Fibroblast of pulmonary artery (primary cell): ENCODE data around the gene FBXO10.

ENCODE experiments used
- DNase-seq: peaks from one replicate; pipeline ENCODE4 v3.0.0-alpha.2; 2010; ENCODE audit warnings: low read depth
- H3K4me3 ChIP-seq: replicated peaks from 2 replicates; pipeline ENCODE4 v1.5.1; 2011; ENCODE audit warnings: low read depth, mild to moderate bottlenecking, control low read depth, low read length, moderate library complexity
- CTCF ChIP-seq: IDR thresholded peaks from 2 replicates; pipeline ENCODE4 v1.5.1; 2011; ENCODE audit warnings: mild to moderate bottlenecking, control low read depth, low read length, inconsistent platforms; ENCODE audit errors: missing control alignments

Gene FBXO10

GRCh38 chr9:37542895-37543294 lies 33.3 kb downstream of the FBXO10 start:
- no peak for TF ChIP-seq CTCF
- no peak for DNase-seq
- no peak overlapping the region for H3K4me3 ChIP-seq

DNA sequence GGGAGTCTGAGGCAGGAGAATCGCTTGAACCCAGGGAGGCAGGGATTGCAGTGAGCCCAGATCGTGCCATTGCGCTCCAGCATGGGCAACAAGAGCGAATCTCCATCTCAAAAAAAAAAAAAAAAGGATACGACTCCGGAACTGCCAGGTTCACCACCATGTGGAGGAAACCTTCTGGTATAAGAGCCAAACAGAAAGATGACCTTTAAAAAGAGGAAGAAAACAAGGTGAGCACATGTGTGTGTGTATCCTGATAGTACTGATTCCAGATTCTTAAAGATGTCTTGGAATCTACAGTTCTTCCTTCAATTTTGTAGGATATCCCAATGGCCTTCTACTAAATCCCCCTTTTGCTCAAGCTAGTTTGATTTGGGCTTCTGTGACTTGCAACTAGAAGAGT lies 33.7 kb downstream of the FBXO10 start:
- TF ChIP-seq CTCF: no peak
- DNase-seq: no peak
- H3K4me3 ChIP-seq: no peak overlapping the region

DNA sequence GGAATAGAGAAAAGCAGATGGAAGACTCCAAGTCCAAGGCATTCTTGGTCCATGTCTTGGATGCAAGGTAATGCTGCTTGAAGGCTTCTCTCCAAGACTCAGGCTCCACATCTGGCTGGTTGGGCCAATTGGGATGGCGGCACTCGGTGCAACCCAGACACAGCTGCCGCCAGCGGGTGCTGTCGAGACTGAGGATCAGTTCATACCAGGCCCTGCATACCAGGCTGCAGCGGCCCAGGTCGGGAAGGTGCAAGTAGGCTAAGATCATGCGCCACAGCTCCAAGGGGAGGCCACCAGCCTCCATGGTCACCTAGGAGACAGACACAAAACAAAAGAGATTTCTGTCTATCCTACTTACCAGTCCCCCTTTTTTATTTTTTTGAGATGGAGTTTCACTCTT lies 34.7 kb downstream of the FBXO10 start:
- H3K4me3 ChIP-seq: no peak overlapping the region
- TF ChIP-seq CTCF: no peak
- DNase-seq: no peak

DNA sequence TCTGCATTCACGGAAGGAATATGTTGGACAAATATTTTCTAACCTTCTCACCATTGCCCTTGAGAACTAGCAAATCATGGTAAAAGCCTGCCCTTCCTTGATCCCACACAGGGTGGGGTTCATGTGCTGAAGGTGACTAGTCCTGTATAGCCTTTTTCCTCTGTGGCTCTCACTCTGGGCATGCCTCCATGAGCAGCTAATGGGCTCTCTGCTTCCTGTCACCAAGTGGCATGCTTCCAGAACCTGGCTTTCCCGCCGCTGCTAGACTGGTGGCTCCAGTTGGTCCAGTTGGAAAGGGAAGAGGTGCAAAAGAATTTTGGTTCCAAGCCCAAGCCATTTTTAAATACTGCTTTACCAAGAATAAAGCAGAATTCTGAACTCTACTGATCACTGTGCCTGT lies 35.5 kb downstream of the FBXO10 start:
- no peak overlapping the region for H3K4me3 ChIP-seq
- no peak for TF ChIP-seq CTCF
- no peak for DNase-seq

GRCh38 chr9:37539634-37540033 lies 36.5 kb downstream of the FBXO10 start:
- no peak for TF ChIP-seq CTCF

GRCh38 chr9:37538099-37538498 lies 38.1 kb downstream of the FBXO10 start:
- H3K4me3 ChIP-seq: no peak overlapping the region
- TF ChIP-seq CTCF: no peak
- DNase-seq: no peak

More at GRCh38 chr9:37539634-37540033, 36.5 kb downstream of the FBXO10 start:
- H3K4me3 ChIP-seq: no peak overlapping the region
- DNase-seq: no peak

DNA sequence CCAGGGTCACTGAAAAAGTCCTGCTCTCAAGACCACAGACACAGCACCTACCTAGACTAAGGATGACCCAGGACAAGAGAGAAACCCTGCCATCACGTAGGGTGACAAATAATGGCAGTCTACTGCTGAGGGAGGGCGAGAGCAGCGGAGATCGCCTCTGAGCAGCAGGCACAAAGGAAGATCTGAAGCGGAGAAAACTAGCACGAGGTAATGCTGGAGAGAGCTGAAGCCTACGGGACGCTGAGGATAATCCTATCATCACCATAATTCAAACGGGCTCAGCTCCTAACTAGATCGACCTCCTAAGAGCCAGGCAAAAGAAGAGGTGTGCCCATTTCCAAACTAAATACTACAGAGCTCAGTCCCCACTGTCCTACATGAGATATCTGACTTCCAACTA lies 41.3 kb downstream of the FBXO10 start:
- no peak overlapping the region for H3K4me3 ChIP-seq
- DNase-seq: no peak
- TF ChIP-seq CTCF: no peak
